MM.1S (cell line): ENCODE results near the gene IL3.

Experiments used
- EZH2 ChIP-seq: fragments of 300-600 bp; sonication (generic); optimal IDR thresholded peaks from 2 replicates; pipeline ENCODE3; 2017; ENCODE audit warnings: low read depth, mild to moderate bottlenecking, antibody characterized with exemption, low read length, mixed read lengths
- EZH2phosphoT487 ChIP-seq: fragments of 300-600 bp; sonication (generic); IDR thresholded peaks from 2 replicates; pipeline ENCODE4 v1.6.1; 2018; ENCODE audit warnings: antibody characterized with exemption, low read length
- TF ChIP-seq, protein P1 (sequence below): fragments of 300-600 bp; sonication (generic); IDR thresholded peaks from 2 replicates; pipeline ENCODE4 v1.5.1; 2016; ENCODE audit warnings: antibody characterized with exemption, low read length, mixed read lengths

- no peak for TF ChIP-seq EZH2
- TF ChIP-seq, protein P1, sequence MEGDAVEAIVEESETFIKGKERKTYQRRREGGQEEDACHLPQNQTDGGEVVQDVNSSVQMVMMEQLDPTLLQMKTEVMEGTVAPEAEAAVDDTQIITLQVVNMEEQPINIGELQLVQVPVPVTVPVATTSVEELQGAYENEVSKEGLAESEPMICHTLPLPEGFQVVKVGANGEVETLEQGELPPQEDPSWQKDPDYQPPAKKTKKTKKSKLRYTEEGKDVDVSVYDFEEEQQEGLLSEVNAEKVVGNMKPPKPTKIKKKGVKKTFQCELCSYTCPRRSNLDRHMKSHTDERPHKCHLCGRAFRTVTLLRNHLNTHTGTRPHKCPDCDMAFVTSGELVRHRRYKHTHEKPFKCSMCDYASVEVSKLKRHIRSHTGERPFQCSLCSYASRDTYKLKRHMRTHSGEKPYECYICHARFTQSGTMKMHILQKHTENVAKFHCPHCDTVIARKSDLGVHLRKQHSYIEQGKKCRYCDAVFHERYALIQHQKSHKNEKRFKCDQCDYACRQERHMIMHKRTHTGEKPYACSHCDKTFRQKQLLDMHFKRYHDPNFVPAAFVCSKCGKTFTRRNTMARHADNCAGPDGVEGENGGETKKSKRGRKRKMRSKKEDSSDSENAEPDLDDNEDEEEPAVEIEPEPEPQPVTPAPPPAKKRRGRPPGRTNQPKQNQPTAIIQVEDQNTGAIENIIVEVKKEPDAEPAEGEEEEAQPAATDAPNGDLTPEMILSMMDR = no peak
- TF ChIP-seq EZH2phosphoT487 = no peak
Measured at GRCh38 chr5:132110195-132110594, 49.7 kb downstream of the IL3 start.
